ENCODE measurements around the gene ZNF43. TPM values are rescaled to one million over a fixed set of nuclear protein-coding genes. Genes with fewer than 3 reads are reported as not detected.
"Not testable (repeated sequence)": the region's sequence is repeated elsewhere in the genome, so short reads cannot be mapped to it uniquely, and the experiment has no call there.

ZNF43 gene
- polyA plus RNA-seq, 1 of the 3 experiments (the other 2 are of a cell fraction): 3.4 TPM

DNA sequence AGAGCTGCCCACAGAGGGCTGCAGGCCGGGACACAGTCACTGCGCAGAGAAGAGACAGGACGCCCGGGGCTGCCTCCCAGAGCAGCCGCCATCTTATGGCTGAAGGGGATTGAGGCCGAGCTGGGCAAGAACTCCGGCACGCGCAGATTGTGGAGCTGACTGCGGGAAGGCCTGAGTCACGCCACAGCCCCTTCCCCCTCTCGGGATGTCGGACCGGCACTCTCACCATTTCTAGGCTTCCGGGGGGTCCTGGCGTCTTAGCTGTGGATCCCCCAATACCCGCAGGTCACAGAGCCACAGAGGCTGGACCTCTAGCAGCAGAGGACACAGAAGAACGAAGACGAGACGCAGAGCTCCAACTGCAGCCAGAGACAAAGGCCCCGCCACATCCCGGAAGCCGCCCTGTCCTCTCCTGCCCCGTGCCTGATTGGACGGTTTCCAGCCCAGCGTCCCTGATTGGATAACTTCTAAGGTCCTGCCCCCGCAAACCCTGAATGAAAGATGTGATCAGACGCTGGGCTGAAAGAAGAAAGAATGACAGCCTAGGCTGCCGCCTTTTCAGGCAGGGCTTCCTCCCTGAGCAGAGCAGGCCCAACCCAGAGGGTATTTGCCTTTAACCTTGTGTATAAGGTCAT is at the start of gene ZNF43 (continued):
- peak; percentile 81 for TF ChIP-seq ELF1 (IDR thresholded peaks at IDR 0.05)
- TF ChIP-seq, protein P1, sequence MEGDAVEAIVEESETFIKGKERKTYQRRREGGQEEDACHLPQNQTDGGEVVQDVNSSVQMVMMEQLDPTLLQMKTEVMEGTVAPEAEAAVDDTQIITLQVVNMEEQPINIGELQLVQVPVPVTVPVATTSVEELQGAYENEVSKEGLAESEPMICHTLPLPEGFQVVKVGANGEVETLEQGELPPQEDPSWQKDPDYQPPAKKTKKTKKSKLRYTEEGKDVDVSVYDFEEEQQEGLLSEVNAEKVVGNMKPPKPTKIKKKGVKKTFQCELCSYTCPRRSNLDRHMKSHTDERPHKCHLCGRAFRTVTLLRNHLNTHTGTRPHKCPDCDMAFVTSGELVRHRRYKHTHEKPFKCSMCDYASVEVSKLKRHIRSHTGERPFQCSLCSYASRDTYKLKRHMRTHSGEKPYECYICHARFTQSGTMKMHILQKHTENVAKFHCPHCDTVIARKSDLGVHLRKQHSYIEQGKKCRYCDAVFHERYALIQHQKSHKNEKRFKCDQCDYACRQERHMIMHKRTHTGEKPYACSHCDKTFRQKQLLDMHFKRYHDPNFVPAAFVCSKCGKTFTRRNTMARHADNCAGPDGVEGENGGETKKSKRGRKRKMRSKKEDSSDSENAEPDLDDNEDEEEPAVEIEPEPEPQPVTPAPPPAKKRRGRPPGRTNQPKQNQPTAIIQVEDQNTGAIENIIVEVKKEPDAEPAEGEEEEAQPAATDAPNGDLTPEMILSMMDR (IDR thresholded peaks at IDR 0.05): no peak
- no peak for TF ChIP-seq USF2 (IDR thresholded peaks at IDR 0.05; ENCODE audit: borderline replicate concordance, low read depth, low read length)
- TF ChIP-seq GABPA (IDR thresholded peaks at IDR 0.05; ENCODE audit: low read depth): peak; percentile 73
- peak; percentile 32; the same call in 1 of the 2 replicates for TF ChIP-seq SIN3A (IDR thresholded peaks at IDR 0.05; ENCODE audit: borderline replicate concordance, low read depth, low read length)

- H3K27me3 ChIP-seq (ENCODE audit: insufficient read depth); CTCF ChIA-PET; H3K4me2 ChIP-seq; H3K4me1 ChIP-seq (ENCODE audit: control insufficient read depth in 1 of 2, insufficient read depth in 2 of 2, low read depth in 1 of 2, low read length in 1 of 2); POLR2A ChIA-PET; H2AFZ ChIP-seq (ENCODE audit: low read depth); H3K27ac ChIP-seq (ENCODE audit: low read depth in 2 of 2, low read length in 1 of 2); H3K9me3 ChIP-seq; H3K36me3 ChIP-seq (replicated peaks in 1 of 2; ENCODE audit: control insufficient read depth in 1 of 2, insufficient read depth in 2 of 2, low read length in 1 of 2); H3K9me2 ChIP-seq; H4K20me1 ChIP-seq (ENCODE audit: insufficient read depth); H3K4me3 ChIP-seq (ENCODE audit: low read depth in 2 of 2, low read length in 1 of 2); H3K79me2 ChIP-seq (ENCODE audit: insufficient read depth); H3K9ac ChIP-seq; DNase-seq; H3F3A ChIP-seq (replicated peaks; ENCODE audit: insufficient read depth): not testable (repeated sequence)
- 31% methylated on average over 2 of the region's 2 CpGs for WGBS (ENCODE audit: low lambda C conversion rate)
Observed at GRCh38 chr19:21885516-21885915, 49.5 kb upstream of the ZNF43 start.

GRCh38 chr19:21884786-21885185 is 48.8 kb upstream of the ZNF43 start:
- H3K4me3 ChIP-seq (ENCODE audit: low read depth in 2 of 2, low read length in 1 of 2); H3K4me2 ChIP-seq; DNase-seq; H3K9me2 ChIP-seq; H2AFZ ChIP-seq (ENCODE audit: low read depth); H3F3A ChIP-seq (replicated peaks; ENCODE audit: insufficient read depth); H3K27ac ChIP-seq (ENCODE audit: low read depth in 2 of 2, low read length in 1 of 2); H3K4me1 ChIP-seq (ENCODE audit: control insufficient read depth in 1 of 2, insufficient read depth in 2 of 2, low read depth in 1 of 2, low read length in 1 of 2); H3K9ac ChIP-seq; H4K20me1 ChIP-seq (ENCODE audit: insufficient read depth); H3K79me2 ChIP-seq (ENCODE audit: insufficient read depth); CTCF ChIA-PET; POLR2A ChIA-PET; H3K27me3 ChIP-seq (ENCODE audit: insufficient read depth); H3K36me3 ChIP-seq (replicated peaks in 1 of 2; ENCODE audit: control insufficient read depth in 1 of 2, insufficient read depth in 2 of 2, low read length in 1 of 2); H3K9me3 ChIP-seq: not testable (repeated sequence)
- 40% methylated on average over 8 of the region's 8 CpGs for WGBS (ENCODE audit: low lambda C conversion rate)

DNA sequence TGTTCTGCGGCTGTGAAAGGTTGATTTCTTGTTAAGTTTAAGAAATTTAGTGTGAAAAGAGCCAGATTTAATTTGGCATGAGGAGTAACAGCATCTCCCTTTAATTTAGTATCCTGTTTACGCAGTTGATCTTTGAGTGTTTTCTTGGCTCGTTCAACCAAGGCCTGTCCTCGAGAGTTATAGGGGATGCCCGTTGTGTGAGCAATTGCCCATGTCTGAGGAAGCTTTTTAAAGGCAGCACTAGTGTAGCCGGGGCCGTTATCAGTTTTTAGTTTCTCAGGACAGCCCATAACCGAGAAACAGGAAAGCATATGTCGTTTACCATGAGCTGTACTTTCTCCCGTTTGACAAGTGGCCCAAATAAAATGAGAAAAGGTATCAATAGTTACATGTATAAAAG is 47.5 kb upstream of the ZNF43 start:
- Histone ChIP-seq H2AFZ (ENCODE audit: low read depth) (no peak overlapping the region), H3K27ac (ENCODE audit: low read depth in 2 of 2, low read length in 1 of 2) (no peak overlapping the region), H3F3A (replicated peaks; ENCODE audit: insufficient read depth) (no peaks in the 10 kb centered on the region), H3K9me2 (no peaks in the 10 kb centered on the region), H4K20me1 (ENCODE audit: insufficient read depth) (no peaks in the 10 kb centered on the region), H3K4me1 (ENCODE audit: control insufficient read depth in 1 of 2, insufficient read depth in 2 of 2, low read depth in 1 of 2, low read length in 1 of 2) (no peaks in the 10 kb centered on the region), H3K9me3 (no peaks in the 10 kb centered on the region), H3K27me3 (ENCODE audit: insufficient read depth) (no peaks in the 10 kb centered on the region), H3K9ac (no peak overlapping the region), H3K4me2 (no peak overlapping the region), H3K4me3 (ENCODE audit: low read depth in 2 of 2, low read length in 1 of 2) (no peak overlapping the region), H3K36me3 (replicated peaks in 1 of 2; ENCODE audit: control insufficient read depth in 1 of 2, insufficient read depth in 2 of 2, low read length in 1 of 2) (no peaks in the 10 kb centered on the region), H3K79me2 (ENCODE audit: insufficient read depth) (no peaks in the 10 kb centered on the region)
- 35% methylated on average over 10 of the region's 10 CpGs for WGBS (ENCODE audit: low lambda C conversion rate)
- no peak for DNase-seq
- ChIA-PET POLR2A (no interaction called here), CTCF (no interaction called here)
- no peak for TF ChIP-seq EZH2phosphoT487 (IDR thresholded peaks at IDR 0.05; ENCODE audit: borderline replicate concordance, low read depth)
